COLO668 (cell line): ENCODE data around the gene TMEM161A.
"Not testable (repeated sequence)": the region's sequence is repeated elsewhere in the genome, so short reads cannot be mapped to it uniquely, and the experiment has no call there.

ENCODE experiments used
- DNase-seq: peaks from one replicate; lab custom pipeline; 2025; ENCODE audit not compliant: unreplicated experiment; lab: John Stamatoyannopoulos, UW

The TMEM161A gene

DNA sequence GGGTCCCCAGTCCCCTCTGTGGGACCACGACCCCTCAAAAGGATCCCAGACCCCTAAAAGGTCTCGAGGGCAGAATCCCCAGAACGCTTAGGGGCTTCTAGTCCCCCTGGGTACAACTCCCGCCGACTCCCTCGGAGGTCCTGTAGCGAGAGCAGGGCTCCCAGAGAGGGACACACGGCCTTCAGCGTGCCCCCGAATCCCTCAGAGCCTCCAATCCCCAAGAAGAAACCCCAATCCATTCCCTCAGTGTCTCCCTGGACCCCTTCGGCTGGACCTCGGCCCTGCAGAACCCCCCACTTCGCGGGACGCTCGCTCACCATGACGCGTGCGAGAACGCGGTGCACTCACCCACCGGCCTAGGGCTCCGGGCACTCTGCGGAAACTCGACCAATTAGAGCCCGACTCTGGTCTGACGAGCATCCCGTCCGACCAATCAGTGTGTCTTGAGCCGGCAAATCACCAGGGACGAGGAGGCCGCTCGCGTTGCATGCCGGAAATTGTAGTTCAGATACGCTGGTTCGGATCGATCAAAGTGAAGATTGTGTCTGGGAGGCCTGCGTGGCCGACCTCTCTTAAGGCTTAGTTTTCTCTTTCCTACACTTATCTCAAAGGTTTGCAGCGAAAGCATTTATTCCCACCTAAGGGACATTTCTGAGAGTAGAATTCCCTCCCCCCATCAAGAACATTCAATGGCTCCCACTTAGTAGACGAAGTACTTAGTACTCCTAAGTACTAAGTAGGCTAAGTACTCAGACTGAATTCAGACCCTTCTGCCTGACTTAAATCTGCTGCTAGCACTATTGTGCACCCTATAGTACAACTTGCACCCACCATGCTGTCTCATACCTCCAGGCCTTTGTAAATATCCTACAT lies at the start of gene TMEM161A:
TMEM161A (minus strand) TSS at position 370 of the 873 bp plus-strand sequence; CDS start at position 320, 50 bp downstream.
- DNase-seq, result peak; percentile 96

DNA sequence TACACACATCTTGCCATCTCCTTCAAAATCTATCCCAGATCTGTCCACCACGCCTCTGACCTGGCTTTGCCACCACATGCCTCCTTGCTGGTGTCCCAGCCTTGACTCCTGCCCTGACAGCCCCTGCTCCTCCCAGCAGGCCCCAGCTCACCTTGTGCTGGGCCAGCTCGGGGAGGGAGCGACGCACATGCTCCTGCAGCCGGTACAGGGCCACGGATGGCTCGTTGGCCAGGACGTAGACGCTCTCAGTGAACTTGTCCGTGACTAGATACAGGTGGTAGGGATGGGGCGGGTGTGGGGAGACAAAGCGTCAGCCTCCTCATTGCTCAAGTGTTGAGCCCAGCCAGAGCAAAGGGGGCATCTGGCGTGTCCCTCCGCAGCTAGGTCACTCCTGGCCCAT lies 48.5 kb upstream of the TMEM161A start:
- DNase-seq, result no peak

DNA sequence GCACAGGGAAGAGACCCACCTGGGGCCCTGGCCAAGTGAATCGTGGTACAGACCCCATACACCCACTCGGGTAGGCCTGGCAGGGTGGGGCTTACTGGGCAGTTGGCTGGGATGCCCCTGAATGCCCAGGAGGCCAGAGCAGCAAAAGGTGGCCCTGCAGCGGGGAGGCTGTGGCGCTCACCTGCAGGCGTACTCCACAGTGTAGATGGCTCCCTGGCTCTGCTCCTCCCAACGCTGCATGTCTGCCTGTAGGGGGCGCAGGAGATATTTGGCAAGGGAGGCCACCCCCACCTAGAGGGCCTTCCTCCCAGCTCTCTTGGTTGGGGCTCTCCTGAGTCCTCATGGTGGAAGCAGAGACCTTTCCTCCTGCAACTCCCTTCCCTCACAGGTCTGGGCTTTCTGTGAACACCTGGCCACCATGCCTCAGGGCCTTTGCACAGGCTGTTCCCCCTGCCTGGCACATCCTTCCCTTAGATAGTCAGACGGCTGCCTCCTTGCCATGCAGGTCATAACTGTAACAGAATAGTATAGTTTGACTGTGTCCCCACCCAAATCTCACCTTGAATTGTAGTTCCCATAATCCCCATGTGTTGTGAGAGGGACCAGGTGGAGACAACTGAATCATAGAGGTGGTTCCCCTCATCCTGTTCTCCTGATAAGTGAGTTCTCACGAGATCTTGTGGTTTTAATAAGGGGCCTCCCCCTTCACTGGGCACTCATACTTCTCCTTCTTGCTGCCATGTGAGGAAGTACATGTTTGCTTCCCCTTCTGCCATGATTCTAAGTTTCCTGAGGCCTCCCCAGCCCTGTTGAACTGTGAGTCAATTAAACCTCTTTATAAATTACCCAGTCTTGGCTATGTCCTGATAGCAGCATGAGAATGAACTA lies 47.8 kb upstream of the TMEM161A start:
- peak; percentile 49 for DNase-seq

DNA sequence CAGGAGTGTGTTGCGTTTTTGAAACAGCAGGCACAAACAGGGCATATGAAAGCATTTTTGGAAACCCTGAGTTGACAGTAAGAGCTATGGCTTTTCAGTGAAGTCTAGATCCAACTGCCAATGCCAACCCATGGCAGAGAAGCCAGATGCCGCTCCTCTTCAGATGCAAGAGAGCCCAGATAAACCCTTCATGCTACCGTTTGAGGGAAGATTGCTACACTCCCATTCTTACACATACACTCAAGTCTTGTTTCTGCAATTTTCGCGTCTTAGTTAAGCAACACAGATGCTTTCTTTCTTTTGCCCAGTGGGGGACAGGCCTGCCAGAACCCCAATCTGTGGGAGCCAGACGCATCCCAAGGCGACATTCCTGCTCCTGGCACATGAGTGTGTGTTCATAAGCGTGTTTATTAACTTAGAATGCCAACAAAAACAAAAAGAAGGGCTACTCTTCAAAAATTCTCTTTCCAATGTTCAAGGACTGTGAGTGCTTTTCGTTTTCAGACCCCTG lies 43.3 kb upstream of the TMEM161A start:
- no peak for DNase-seq

GRCh38 chr19:19179548-19180441 lies 41.5 kb upstream of the TMEM161A start:
- DNase-seq, result no peak

DNA sequence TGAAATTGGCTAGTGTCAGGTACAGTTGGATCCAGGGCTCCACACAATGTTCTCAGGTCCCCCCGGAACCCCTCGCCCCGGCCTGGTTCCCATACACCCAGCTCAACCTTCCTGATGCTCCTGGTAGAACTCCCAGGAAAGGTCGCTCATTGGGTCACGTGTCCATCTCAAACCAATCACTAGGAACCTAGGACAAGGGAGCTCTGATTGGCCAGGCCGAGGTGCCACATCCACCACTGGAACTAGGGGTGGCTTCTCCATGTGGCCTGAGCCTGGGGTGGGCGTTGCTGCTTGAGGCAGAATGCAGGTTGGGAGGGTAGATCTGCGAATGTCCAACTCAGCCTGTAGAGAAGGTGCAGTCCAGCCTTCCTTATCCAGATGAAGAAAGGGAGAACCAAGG lies 38.7 kb upstream of the TMEM161A start:
- no peak for DNase-seq

- DNase-seq, result not testable (repeated sequence)
These were observed 35.0 kb upstream of the TMEM161A start for GRCh38 chr19:19173243-19173642.

DNA sequence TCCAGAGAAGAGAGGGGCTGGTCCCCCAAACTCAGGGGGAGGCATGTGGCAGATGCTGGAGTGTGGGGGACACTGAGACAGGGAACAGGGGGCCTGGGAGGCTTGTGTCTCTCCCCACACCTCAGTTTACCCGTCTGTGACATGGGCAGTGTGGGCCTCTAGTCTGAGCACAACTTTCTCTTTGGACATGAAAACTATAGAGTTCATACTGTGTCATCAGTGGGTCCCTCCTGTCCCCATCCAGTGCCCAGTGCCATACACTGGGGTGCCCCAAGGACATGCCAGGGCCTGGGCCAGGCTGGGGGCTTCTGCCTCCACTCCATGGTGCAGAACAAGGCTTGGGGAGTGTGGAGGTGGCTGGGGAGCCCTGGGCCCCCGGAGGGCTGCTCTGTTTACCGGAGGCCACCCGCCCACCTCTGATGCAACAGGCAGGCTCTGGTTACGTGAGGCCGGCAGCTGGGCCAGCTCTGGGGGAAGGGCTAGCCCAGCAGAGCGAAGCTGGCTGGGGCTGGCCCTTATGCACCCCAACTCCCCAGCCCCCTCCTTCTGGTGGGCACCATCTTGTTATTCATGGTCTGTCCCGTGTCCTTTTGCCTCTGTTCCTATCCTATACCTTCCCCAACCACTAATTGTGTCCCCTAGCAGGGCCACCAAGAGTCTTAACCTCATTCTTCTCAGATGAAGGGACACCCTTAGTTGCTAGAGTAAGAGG lies 33.7 kb upstream of the TMEM161A start:
- peak; percentile 20 for DNase-seq

- no peak for DNase-seq
These were observed 32.8 kb upstream of the TMEM161A start for GRCh38 chr19:19170873-19171672.

DNA sequence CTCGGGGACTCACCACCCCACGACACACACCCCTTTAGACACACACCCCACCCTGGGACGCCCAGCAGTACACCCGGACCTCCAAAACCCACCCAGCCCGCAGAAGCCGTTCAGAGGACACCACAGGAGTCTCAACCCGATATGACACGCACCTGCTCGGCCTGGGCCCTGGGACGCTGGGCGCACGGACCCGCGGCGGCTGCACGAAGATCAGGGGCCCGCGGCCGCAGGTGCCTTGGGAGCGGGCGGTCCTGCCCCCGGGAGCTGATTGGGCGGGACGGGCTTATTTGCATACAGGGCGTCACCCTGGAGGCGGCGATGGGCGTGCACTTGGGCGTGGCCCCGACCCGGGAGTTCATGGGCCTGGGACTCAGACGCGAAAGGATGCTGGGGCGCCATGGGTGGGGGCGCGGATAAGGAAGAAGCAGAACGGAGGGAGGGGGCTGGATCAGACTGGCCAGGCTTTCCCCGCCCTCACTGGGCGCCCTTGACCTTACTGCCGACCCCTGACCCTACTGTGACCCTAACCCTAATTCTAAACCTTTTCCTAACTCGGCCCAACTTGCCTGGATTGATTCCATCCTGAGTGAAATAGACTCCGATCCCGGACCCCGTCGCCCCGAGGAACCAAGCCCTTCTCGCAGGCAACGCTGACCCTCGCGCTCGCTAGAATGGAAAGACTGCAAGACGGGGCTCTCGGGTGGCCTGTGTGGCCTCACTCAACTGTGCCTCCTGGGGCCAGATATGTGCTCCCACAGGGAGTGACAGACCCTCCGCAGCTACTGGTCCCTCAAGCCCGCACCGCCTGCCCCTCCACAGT lies 32.0 kb upstream of the TMEM161A start, which contains the start of gene MEF2B:
MEF2B (minus strand) TSS at position 211 of the 820 bp plus-strand sequence. CDS start 19,528 bp downstream, outside the sequence.
- peak; percentile 77 for DNase-seq

DNA sequence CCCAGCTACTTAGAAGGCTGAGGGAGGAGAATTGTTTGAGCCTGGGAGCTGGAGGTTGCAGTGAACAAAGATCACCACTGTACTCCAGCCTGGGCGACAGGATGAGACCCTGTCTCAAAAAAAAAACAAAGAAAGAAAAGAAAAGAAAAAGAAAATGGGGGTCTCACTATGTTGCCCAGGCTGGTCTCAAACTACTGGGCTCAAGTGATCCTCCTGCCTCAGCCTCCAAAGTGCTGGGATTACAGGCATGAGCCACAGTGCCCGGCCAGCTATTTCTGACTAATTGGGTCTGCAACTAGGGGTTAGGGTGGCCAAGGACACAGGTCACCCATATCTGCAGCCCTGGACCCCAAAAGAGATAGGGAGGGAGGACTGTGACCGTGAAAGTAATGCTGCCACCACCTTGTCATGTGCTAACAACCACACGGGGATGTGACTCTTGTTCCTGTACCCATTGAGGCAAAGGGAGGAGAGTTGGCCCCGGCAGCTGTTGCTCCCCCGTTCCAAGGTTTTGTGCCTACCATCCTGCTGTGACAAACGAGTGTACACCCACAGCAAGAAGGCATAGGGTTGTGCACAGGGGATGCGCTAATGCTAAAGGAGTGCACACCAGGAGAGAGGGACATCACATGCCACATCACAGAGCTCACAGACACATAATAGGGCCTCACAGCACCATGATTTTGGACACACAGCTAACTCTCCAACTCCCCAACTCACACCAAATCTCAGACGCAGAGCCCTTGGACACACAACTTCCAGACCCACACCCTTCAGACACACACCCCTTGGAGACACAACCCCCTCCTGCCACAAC lies 31.2 kb upstream of the TMEM161A start:
- no peak for DNase-seq

GRCh38 chr19:19167612-19168011 lies 29.3 kb upstream of the TMEM161A start:
- DNase-seq, result no peak

GRCh38 chr19:19165396-19165795 lies 27.1 kb upstream of the TMEM161A start:
- DNase-seq, result no peak

GRCh38 chr19:19162495-19162894 lies 24.2 kb upstream of the TMEM161A start:
- no peak for DNase-seq

GRCh38 chr19:19160461-19161035 lies 22.3 kb upstream of the TMEM161A start:
- no peak for DNase-seq

DNA sequence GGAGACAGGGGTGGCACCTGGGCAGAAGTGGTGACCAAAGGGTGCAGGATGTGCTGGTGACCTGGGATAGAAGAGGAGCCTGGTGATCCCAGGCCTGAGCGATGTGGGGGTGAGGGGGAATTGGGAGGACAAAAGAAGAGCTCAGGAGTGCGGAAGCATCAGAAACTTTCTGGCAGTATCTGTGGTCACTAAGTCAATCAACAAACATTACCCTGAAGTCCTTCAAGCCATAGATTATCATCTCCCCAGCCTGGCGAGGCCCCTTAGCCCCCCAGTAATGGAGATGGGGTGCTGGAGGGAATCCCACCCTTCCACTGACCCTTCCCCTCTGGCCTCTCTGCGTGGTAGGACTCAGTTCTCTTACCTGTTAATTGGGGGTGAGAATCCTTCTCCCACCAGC lies 21.3 kb upstream of the TMEM161A start:
- no peak for DNase-seq

GRCh38 chr19:19157808-19158207 lies 19.5 kb upstream of the TMEM161A start:
- no peak for DNase-seq
